Stimulated activated CD8-positive, alpha-beta memory T cell treated with anti-CD3 and anti-CD28 coated beads, Interleukin-15, amount 100 ng/mL, for 1 hour (primary cell): ENCODE data around the gene ADAMTS5.

Experiments used
- DNase-seq: peaks from one replicate; pipeline ENCODE4 v3.0.0-alpha.2; 2020; ENCODE audit warnings: low read depth

The ADAMTS5 gene

DNA sequence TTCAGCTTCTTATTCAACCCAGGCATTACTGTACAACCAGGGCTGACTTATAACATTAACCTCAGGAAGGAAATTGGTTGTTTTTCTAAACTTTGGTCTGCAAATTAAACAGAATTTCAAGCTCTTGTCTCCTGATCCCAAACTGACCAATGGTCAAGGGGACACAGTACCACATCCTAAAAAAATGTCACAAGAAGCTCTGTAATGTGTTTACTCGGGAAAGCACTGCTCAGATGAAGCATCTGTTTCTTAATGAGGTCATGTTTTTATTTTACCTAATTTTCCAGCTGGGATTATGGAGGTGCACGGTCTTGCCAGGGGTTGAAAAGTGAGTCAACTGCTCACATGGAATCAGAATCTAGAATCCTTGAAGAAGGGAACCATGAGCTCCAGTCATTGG is 18.7 kb downstream of the ADAMTS5 start:
- DNase-seq, result no peak

DNA sequence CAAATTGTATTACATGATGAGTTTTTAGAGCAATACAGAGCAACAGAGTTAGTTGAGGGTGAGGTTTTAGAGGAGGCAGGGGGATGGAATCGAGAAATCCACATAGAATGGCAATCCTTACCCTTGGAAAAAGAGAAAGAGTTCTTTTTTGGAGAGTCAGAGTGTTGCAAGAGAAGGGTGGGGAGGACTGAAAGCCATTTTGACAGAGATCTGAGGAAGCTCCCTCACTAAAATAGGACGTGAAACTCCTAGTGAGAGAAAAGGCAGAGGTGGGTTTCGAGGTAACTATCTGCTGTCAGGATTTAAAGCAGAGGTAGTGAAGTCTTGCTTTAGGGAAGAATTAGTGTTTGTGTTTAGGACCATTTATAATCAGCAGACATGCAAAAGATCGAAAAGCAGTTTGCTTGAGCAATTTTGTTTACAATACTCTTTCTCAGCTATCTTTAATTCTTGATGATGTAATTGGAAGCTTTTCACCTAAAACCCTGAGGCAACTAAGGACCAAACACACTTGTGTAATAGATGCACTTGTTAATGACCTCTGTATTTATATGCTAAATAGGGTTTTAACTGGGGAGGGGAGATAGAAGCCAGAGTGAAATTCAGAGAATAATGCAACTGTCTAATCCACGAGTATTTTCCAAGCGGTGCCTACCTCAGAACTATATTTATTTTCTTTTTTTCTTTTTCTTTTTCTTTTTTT is 20.0 kb downstream of the ADAMTS5 start:
- no peak for DNase-seq

- no peak for DNase-seq
Observed at GRCh38 chr21:26945916-26946675, 20.8 kb downstream of the ADAMTS5 start.

GRCh38 chr21:26943921-26944320 is 23.0 kb downstream of the ADAMTS5 start:
- DNase-seq, result no peak

DNA sequence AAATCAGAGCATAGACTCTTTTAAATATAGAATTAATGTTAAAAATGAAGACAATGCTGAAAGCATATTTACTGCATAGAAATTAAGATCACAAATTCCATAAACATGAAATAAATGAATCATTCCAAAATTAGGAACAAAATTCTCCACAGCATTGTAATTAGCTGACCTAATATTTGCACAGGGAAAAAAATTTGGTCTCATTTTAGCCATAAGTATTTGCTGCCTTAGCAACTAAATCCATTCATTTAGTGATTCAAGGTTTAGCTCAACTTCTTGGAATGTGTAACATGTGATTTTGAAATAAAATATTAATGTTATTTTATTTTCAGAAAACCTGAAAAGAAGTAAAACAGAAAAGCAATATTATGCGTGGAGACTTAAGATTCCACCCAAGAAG is 25.5 kb downstream of the ADAMTS5 start:
- no peak for DNase-seq

- DNase-seq, result no peak
Observed at GRCh38 chr21:26939601-26940111, 27.2 kb downstream of the ADAMTS5 start.

GRCh38 chr21:26936641-26937040 is 30.2 kb downstream of the ADAMTS5 start:
- DNase-seq, result no peak

DNA sequence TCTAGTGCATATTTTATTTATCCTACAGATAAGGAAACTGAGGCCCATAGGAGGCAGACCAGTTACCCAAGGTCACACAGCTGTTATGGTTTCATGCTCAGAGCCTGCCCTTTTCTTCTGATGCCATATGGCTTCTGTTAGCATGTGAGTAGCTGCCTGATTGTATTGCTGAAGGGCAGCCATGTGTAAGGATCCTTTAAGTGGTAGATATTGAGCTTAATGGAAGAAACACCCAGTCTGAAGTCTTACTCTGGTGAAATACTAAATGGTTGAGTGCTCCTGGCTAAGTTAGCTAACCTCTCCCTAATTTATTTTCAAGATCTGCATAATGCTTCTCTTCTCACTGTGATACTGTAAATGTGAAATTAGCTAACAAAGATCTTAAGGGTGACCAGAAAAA is 30.9 kb downstream of the ADAMTS5 start:
- no peak for DNase-seq

- no peak for DNase-seq
Observed at GRCh38 chr21:26934383-26934782, 32.5 kb downstream of the ADAMTS5 start.

- DNase-seq, result no peak
Observed at GRCh38 chr21:26933448-26933847, 33.4 kb downstream of the ADAMTS5 start.

DNA sequence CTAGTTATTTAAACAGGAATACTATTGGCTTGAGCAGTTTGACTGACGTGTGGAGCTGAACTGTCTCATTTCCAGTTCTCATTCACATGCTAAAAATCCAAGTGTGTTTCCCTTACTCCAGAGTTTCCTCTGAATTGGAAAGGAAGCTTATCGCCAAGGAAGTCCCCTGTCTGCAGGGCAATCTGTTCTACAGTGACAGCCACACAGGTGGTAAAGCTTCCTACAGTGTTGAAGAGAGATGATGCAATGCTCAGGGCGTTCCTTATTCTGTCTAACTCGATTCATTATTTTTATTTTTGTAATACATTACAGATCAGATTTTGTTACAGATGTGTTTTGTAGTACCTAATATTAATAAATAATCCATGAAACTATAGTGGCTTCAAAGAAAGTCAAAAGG is 41.3 kb downstream of the ADAMTS5 start:
- no peak for DNase-seq

GRCh38 chr21:26925122-26925521 is 41.8 kb downstream of the ADAMTS5 start:
- no peak for DNase-seq

- no peak for DNase-seq
Observed at GRCh38 chr21:26923986-26924385, 42.9 kb downstream of the ADAMTS5 start.

- DNase-seq, result no peak
Observed at GRCh38 chr21:26920055-26920454, 46.8 kb downstream of the ADAMTS5 start.

DNA sequence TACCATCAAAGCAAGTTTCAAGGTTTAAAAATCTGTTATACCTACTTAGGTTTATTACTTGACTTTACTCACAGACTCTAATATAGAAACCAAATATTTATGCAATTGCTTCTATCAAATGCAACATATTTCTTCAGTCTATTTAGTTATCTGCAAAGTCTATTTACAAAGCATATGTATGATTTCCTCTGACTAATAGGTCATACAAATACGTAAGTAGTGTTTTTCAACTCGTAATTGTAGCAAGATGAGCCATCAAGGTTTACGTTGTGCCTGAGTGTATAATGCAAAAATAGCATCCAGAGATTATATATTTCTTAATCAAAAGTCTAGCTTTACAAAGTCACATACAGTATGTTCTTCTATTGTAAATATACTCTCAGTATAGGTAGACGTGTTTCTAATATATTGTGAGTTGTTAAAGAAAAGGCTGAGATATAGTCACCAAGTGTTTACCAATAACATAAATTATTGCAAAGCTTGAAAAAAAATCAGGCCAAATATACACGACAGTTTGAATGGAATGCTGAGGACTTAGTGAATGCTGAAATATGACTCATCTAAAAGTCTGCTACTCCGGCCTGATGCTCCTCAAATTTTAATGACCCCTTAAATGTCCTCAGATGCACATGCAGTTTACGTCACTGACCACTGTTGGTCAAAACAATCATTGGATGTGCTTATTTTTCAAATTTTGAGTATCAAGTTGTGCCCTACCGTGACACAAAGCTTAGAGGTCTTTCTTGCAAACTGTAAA is 48.4 kb downstream of the ADAMTS5 start:
- no peak for DNase-seq

DNA sequence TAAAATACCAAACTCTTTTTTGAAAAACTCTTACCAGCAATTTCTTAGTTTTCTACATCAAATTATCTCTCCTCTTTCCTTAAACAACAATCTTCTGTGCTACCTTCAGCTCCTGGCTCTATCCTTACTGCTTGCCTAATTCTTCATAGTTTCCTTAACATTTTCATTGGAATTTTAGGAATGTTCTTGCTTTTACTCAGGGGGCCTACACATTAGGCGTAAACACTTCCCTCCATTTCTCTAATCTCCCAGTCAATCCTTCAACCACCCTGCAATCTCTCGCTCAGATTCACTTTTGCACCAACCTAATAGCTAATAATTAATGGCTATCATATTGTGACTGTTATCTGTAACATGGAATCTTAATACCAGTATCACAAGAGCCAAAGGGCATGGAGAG is 50.1 kb downstream of the ADAMTS5 start:
- no peak for DNase-seq

GRCh38 chr21:26914557-26914956 is 52.3 kb downstream of the ADAMTS5 start:
- no peak for DNase-seq

DNA sequence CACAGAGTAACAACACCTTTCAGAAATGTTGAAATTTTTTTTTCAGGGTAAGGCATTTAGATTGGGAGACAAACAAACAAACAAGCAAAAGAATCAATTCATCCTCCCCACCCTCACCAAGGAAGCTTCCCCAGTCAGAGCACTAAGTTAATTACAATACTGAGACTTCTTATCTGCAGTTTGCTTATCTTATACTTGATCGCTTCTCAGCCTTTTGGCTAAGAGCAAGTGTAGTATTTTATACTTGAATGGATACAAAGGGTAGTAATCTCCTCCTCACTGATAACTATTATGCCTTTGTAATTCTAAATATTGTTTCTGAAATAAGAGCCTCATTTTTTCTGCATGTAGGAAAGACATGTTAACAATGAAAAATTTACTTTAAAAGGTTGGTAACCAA is 54.4 kb downstream of the ADAMTS5 start:
- no peak for DNase-seq

DNA sequence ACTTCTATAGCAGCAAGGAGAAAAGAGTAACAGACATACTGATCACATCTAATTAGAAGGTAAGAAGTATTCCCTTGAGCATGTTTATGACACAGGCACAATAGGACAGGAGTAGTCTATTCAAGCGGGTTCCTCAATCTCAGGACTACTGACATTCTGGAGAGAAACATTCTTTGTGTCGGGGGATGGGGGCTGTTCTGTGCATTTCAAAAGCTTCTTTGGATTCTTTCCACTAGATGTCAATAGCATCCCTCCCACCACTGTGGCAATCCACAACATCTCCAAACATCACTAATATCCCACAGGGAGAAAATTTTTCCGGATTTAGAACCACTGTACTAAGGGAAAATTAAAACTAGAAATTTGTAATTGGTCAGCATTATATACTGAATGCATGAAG is 56.9 kb downstream of the ADAMTS5 start:
- DNase-seq, result no peak

DNA sequence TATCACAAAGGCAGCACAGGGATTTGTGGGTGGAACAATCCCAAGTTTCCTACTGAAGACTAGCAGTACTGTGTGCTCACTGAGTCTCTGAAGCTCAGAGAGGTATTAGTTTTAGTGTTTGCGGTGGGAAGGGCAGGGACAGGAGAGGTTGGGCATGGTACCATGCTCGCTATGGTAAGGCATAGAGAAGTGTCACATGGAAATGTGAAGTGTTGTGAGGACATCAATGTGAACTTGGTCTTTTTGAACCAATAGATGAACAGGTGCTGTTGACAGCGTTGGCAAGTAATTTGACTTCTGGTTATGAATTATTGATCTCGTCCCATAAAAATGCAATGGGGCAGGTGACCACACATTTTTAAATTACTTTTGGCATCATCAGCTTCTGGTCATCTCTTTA is 65.9 kb downstream of the ADAMTS5 start:
- DNase-seq, result no peak

GRCh38 chr21:26892151-26892550 is 74.7 kb downstream of the ADAMTS5 start:
- no peak for DNase-seq

GRCh38 chr21:26888931-26889330 is 78.0 kb downstream of the ADAMTS5 start:
- DNase-seq, result no peak

- no peak for DNase-seq
Observed at GRCh38 chr21:26888256-26888655, 78.6 kb downstream of the ADAMTS5 start.
